Calu3 (cell line): Measurements from ENCODE around the gene UVRAG. TPM values are rescaled to one million over a fixed set of nuclear protein-coding genes. Genes with fewer than 3 reads are reported as not detected.

Experiments
- BruUV-seq: library from RNA; stranded (reverse); fragments of 400-500 nt; replicated peaks from 2 replicates; lab custom pipeline; 2021; lab: Mats Ljungman, UMichigan
- CTCF ChIA-PET: fragments of 300-600 bp; sonication (Branson Sonifier 250); formaldehyde crosslinking; loops from one replicate; lab custom pipeline; 2022; ENCODE audit warnings: antibody characterized with exemption; lab: Charles Lee
- DNase-seq: peaks from one replicate; pipeline ENCODE4 v3.0.0; 2022
- H3K27ac Mint-ChIP-seq: one replicate; pipeline ENCODE4 v1.8.0; 2022; ENCODE audit warnings: mixed read lengths; ENCODE audit not compliant: unreplicated experiment
- H3K27me3 Mint-ChIP-seq: one replicate; pipeline ENCODE4 v1.8.0; 2022; ENCODE audit warnings: mixed read lengths; ENCODE audit not compliant: unreplicated experiment
- H3K36me3 Mint-ChIP-seq: one replicate; pipeline ENCODE4 v1.8.0; 2022; ENCODE audit warnings: mild to moderate bottlenecking, moderate library complexity, mixed read lengths; ENCODE audit not compliant: insufficient read depth, unreplicated experiment
- H3K4me1 Mint-ChIP-seq: one replicate; pipeline ENCODE4 v1.8.0; 2022; ENCODE audit warnings: mild to moderate bottlenecking, low read depth, mixed read lengths; ENCODE audit not compliant: unreplicated experiment
- H3K4me3 Mint-ChIP-seq: one replicate; pipeline ENCODE4 v1.8.0; 2022; ENCODE audit warnings: mild to moderate bottlenecking, low read depth, moderate library complexity, mixed read lengths; ENCODE audit not compliant: unreplicated experiment
- H3K9me3 Mint-ChIP-seq: one replicate; pipeline ENCODE4 v1.8.0; 2022; ENCODE audit warnings: low read depth, mixed read lengths; ENCODE audit not compliant: unreplicated experiment
- CTCF ChIP-seq: fragments of 200-600 bp; IDR thresholded peaks from one replicate; pipeline ENCODE4 v1.8.0; 2022; ENCODE audit warnings: antibody characterized with exemption; ENCODE audit not compliant: unreplicated experiment
- intact Hi-C: fragments of 100-400 bp; cut with micrococcal nuclease; formaldehyde crosslinking; loops from one replicate; pipeline ENCODE4 v1.10.0; 2022; ENCODE audit not compliant: unreplicated experiment
- total RNA-seq: library from RNA; stranded (reverse); gene quantifications from 2 replicates; pipeline ENCODE4 v1.2.3, GENCODE V29; 2022

Gene UVRAG
- total RNA-seq, 1 experiment from 2014 or later = 18.5 TPM

- Mint-ChIP-seq H3K9me3 (no peaks in the 10 kb centered on the region), H3K36me3 (no peaks in the 10 kb centered on the region), H3K4me3 (no peak overlapping the region), H3K27ac (no peak overlapping the region), H3K4me1 (peaks cover 15% of the 10 kb centered on the region), H3K27me3 (no peaks in the 10 kb centered on the region)
- intact Hi-C loops = no loop called here
- TF ChIP-seq CTCF = no peak
- DNase-seq = no peak
- BruUV-seq = no TSS peak
- CTCF ChIA-PET = interaction anchor here (0.6 kb wide), 1 partner anchor 86 kb away, joined by 3 read pairs; no protein-coding TSS in a partner anchor
Observed at GRCh38 chr11:76044750-76045320, 229.8 kb downstream of the UVRAG start.

- Mint-ChIP-seq H3K4me1 (peaks cover 20% of the 10 kb centered on the region), H3K27ac (no peak overlapping the region)
Observed at GRCh38 chr11:76047231-76047630, 232.2 kb downstream of the UVRAG start.

GRCh38 chr11:76047766-76048165 lies 232.8 kb downstream of the UVRAG start:
- Mint-ChIP-seq H3K27ac (no peak overlapping the region), H3K27me3 (no peaks in the 10 kb centered on the region), H3K9me3 (no peaks in the 10 kb centered on the region), H3K4me3 (no peak overlapping the region), H3K4me1 (peaks cover 23% of the 10 kb centered on the region), H3K36me3 (no peaks in the 10 kb centered on the region)
- no peak for DNase-seq
- no peak for TF ChIP-seq CTCF
- no TSS peak for BruUV-seq
- CTCF ChIA-PET = no interaction called here
- intact Hi-C loops = no loop called here

More at GRCh38 chr11:76047231-76047630, 232.2 kb downstream of the UVRAG start:
- intact Hi-C loops = no loop called here
- no peaks in the 10 kb centered on the region for H3K9me3 Mint-ChIP-seq
- no TSS peak for BruUV-seq
- CTCF ChIA-PET = interaction anchor here (0.9 kb wide), 1 partner anchor 13 kb away, joined by 4 read pairs; no protein-coding TSS in a partner anchor
- no peak for TF ChIP-seq CTCF
- no peaks in the 10 kb centered on the region for H3K27me3 Mint-ChIP-seq
- no peak for DNase-seq
- H3K4me3 Mint-ChIP-seq = no peak overlapping the region
- H3K36me3 Mint-ChIP-seq = no peaks in the 10 kb centered on the region

GRCh38 chr11:76048763-76049162 lies 233.8 kb downstream of the UVRAG start:
- Mint-ChIP-seq H3K27me3 (no peaks in the 10 kb centered on the region), H3K4me3 (no peak overlapping the region), H3K9me3 (peaks cover 4% of the 10 kb centered on the region), H3K27ac (no peak overlapping the region), H3K36me3 (no peaks in the 10 kb centered on the region), H3K4me1 (peaks cover 23% of the 10 kb centered on the region)
- BruUV-seq = no TSS peak
- DNase-seq = no peak
- CTCF ChIA-PET = interaction anchor here (0.6 kb wide), 1 partner anchor 224 kb away, joined by 5 read pairs; no protein-coding TSS in a partner anchor
- TF ChIP-seq CTCF = no peak
- intact Hi-C loops = no loop called here
